AG09319 (cell line): ENCODE data around the gene CHST10.

Experiments
- DNase-seq: peaks from one replicate; pipeline ENCODE4 v3.0.0-alpha.2; 2010; ENCODE audit warnings: low read depth; ENCODE audit errors: extremely low read depth
- CTCF ChIP-seq: IDR thresholded peaks from 2 replicates; pipeline ENCODE4 v1.5.1; 2011; ENCODE audit warnings: low read depth, mild to moderate bottlenecking, inconsistent platforms, low read length, moderate library complexity

Gene CHST10

DNA sequence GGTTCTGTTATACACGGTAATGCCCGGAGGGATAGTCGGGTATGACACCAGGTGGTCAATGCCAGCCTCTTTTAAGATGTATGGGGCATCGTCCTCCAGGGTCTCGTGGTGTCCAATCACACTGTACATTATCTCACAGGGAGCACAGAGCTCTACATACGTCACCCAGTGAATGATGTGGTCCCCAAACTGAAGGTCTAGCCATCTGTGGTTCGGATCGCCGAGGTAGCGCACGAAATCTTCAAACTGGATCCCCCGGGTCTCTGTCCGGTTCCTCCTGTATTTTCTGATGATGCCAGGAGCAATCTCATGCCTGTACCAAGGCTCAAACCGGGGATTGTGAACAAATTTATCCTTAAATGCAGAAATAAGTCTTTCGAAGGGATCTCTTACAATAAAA, 24.1 kb downstream of the CHST10 start:
- DNase-seq: no peak
- no peak for TF ChIP-seq CTCF

DNA sequence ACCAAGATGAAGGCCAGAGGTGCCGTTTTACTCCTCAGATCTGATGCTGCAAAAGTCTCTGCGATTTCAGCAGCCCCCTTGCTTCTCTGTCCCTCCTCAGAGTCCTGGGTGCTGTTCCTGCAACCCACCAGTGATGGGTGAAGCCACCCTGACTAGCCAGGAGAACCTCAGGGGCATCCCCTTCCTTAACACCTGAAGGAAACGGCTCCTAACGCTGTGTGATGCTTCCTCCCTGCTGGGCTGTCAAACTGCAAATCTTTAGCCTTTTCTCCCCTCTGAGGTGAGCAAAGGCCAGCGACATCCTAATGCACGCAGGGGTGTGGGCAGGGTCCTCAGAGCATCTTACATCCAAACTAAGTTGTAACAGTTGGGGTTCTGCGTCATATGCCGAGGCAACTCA, 24.8 kb downstream of the CHST10 start:
- TF ChIP-seq CTCF: no peak
- DNase-seq: no peak

DNA sequence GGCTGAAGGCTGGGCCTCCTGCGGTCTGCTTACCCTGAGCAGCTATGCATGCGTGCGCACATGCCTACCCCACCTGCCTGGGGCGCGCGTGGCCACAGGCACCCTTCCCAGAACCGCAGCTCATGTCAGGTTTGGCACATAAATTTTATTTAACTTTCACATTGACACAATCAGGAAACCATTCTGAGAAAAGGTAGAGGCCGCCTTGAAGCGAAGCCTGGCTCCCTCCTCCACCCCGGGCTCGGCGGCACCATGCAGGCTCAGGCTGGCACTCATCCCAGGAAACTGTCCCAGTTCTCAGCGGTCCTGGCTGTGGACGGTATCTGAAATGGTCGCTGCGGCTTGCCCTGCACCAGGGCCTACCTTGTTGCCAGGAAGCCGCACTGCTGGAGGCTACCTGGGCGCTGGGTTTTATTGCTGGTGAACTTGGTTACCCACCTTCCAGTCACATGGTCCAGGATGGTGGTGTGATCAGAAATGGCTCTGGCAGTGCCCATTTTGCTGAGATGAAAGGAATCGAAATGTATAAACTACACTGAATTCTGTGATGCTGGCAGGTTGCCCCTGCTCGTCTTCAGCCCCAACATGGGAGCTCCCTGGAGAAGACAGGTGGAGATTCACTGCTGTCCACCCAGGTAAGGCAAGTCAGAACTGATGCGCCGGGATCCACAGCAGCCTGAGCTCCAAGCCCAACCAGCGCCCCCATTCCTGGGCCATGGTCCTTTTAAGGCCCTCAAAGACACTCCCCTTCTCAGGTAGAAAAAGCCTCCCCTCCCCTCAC, 25.5 kb downstream of the CHST10 start:
- no peak for DNase-seq
- no peak for TF ChIP-seq CTCF

- no peak for DNase-seq
- no peak for TF ChIP-seq CTCF
Observed at GRCh38 chr2:100390001-100390940, 27.2 kb downstream of the CHST10 start.

DNA sequence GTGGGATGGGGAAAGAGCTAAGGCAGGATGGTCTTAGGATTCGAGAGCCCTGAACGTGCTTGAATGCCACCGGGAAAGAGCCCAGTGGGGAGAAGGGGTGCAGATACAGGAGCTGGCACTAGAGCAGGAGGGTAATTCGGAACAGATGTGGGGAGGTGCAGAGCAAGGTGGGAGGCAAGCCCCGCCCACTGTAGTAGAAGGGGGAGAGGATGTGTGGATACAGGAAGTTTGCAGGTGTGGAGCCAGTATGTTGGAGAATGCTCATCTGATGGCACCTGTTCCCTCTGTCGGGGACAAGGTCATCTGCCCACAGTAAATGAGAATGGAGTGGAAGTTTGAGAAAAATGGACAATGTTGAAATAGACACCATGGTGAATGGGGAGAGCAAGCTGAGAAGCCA, 28.8 kb downstream of the CHST10 start:
- no peak for TF ChIP-seq CTCF
- no peak for DNase-seq

GRCh38 chr2:100383954-100384353, 33.5 kb downstream of the CHST10 start:
- DNase-seq: no peak
- TF ChIP-seq CTCF: no peak

GRCh38 chr2:100383306-100383705, 34.2 kb downstream of the CHST10 start:
- DNase-seq: no peak
- TF ChIP-seq CTCF: no peak
